Activated CD4-positive, alpha-beta T cell treated with anti-CD3 and anti-CD28 coated beads for 36 hours (primary cell): ENCODE results near the gene PCK1. TPM values are rescaled to one million over a fixed set of nuclear protein-coding genes. Genes with fewer than 3 reads are reported as not detected.
"Not testable (repeated sequence)": the region's sequence is repeated elsewhere in the genome, so short reads cannot be mapped to it uniquely, and the experiment has no call there.

ENCODE experiments used
- ATAC-seq: fragments of 200-7000 bp; cut with Tn5 transposase; one replicate; pipeline ENCODE4 v1.10.0; 2021; ENCODE audit warnings: mild to moderate bottlenecking, moderate library complexity
- CTCF ChIA-PET: fragments of 350-600 bp; sonication (Branson Sonifier 250); formaldehyde crosslinking; loops from one replicate; lab custom pipeline; 2021; ENCODE audit warnings: antibody characterized with exemption; lab: Charles Lee
- POLR2A ChIA-PET: fragments of 350-600 bp; sonication (Branson Sonifier 250); formaldehyde crosslinking; loops from one replicate; lab custom pipeline; 2021; ENCODE audit warnings: antibody characterized with exemption, inconsistent platforms; lab: Charles Lee
- DNase-seq: peaks from one replicate; pipeline ENCODE4 v3.0.0-alpha.2; 2020
- H3K27ac Mint-ChIP-seq: one replicate; pipeline ENCODE4 v1.8.0; 2021; ENCODE audit warnings: mixed read lengths
- H3K27me3 Mint-ChIP-seq: one replicate; pipeline ENCODE4 v1.8.0; 2021; ENCODE audit warnings: mixed read lengths
- H3K36me3 Mint-ChIP-seq: one replicate; pipeline ENCODE4 v1.8.0; 2021; ENCODE audit warnings: low read depth, mixed read lengths
- H3K4me1 Mint-ChIP-seq: one replicate; pipeline ENCODE4 v1.8.0; 2021; ENCODE audit warnings: mixed read lengths
- H3K4me3 Mint-ChIP-seq: one replicate; pipeline ENCODE4 v1.8.0; 2021; ENCODE audit warnings: mild to moderate bottlenecking, moderate library complexity, mixed read lengths
- H3K9me3 Mint-ChIP-seq: one replicate; pipeline ENCODE4 v1.8.0; 2021; ENCODE audit warnings: low read depth, mixed read lengths
- intact Hi-C, 2 experiments: fragments of 100-400 bp; cut with DNase I in 1 of 2; cut with micrococcal nuclease in 1 of 2; formaldehyde crosslinking; loops; one replicate each; pipeline versions ENCODE4 v1.14.2 to v1.15.1; 2022 to 2024; cut with DNase I, micrococcal nuclease
- total RNA-seq, 2 experiments: library from RNA; stranded (reverse); gene quantifications; one replicate each; pipeline ENCODE4 v1.2.3, GENCODE V29; 2021

The PCK1 gene
- total RNA-seq: not detected

- Mint-ChIP-seq H3K27ac (no peak within 1 kb of the TSS), H3K4me3 (no peak within 1 kb of the TSS), H3K9me3 (no peaks in the 10 kb centered on the region), H3K4me1 (no peaks in the 10 kb centered on the region), H3K36me3 (no peaks in the 10 kb centered on the region), H3K27me3 (peaks cover 28% of the 10 kb centered on the region)
- ChIA-PET CTCF (interaction anchor here (0.5 to 0.6 kb wide), 2 partner anchors 55 to 622 kb away, joined by 3 read pairs; no protein-coding TSS in a partner anchor), POLR2A (no interaction called here)
- intact Hi-C loops: no loop called here
- ATAC-seq (no peak), DNase-seq (no peak)
Observed at GRCh38 chr20:57560554-57561355, at the start of gene PCK1. Gene PCK1 (plus strand): TSS chr20:57561110. CDS start chr20:57561412, 302 bp downstream.

- intact Hi-C loops: loop anchor here (5.0 to 10.0 kb wide), 4 partner anchors 573 to 703 kb away; no protein-coding TSS in a partner anchor
- CTCF ChIA-PET: interaction anchor here (1.9 kb wide), 1 partner anchor 14 kb away, joined by 5 read pairs; no protein-coding TSS in a partner anchor
Observed at GRCh38 chr20:57511709-57512108, 49.2 kb upstream of the PCK1 start.

GRCh38 chr20:57512432-57512831, 48.5 kb upstream of the PCK1 start:
- H3K9me3 Mint-ChIP-seq: no peaks in the 10 kb centered on the region
- intact Hi-C loops: loop anchor here (5.0 to 10.0 kb wide), 4 partner anchors 572 to 702 kb away; no protein-coding TSS in a partner anchor
- DNase-seq (no peak), ATAC-seq (no peak)
- H3K4me3 Mint-ChIP-seq: no peak overlapping the region
- POLR2A ChIA-PET: no interaction called here
- H3K27ac Mint-ChIP-seq: no peak overlapping the region
- H3K36me3 Mint-ChIP-seq: no peaks in the 10 kb centered on the region
- no peaks in the 10 kb centered on the region for H3K4me1 Mint-ChIP-seq
- H3K27me3 Mint-ChIP-seq: peaks cover 9% of the 10 kb centered on the region
- CTCF ChIA-PET: interaction anchor here (2.2 kb wide), 1 partner anchor 14 kb away, joined by 6 read pairs; no protein-coding TSS in a partner anchor

More at GRCh38 chr20:57511709-57512108, 49.2 kb upstream of the PCK1 start:
- ATAC-seq, H3K4me3 Mint-ChIP-seq, H3K27ac Mint-ChIP-seq, POLR2A ChIA-PET, H3K36me3 Mint-ChIP-seq, H3K4me1 Mint-ChIP-seq, H3K27me3 Mint-ChIP-seq, DNase-seq, H3K9me3 Mint-ChIP-seq: not testable (repeated sequence)

- DNase-seq (no peak), ATAC-seq (peak; percentile 26)
- H3K27ac Mint-ChIP-seq: no peak overlapping the region
- no peaks in the 10 kb centered on the region for H3K4me1 Mint-ChIP-seq
- intact Hi-C loops: loop anchor here (5.0 to 10.0 kb wide), 4 partner anchors 572 to 702 kb away; no protein-coding TSS in a partner anchor
- ChIA-PET CTCF (interaction anchor here (0.8 to 2.2 kb wide), 3 partner anchors 15 to 697 kb away, joined by 3 to 6 read pairs (median 4); no protein-coding TSS in a partner anchor), POLR2A (no interaction called here)
- peaks cover 9% of the 10 kb centered on the region for H3K27me3 Mint-ChIP-seq
- H3K4me3 Mint-ChIP-seq: no peak overlapping the region
- no peaks in the 10 kb centered on the region for H3K9me3 Mint-ChIP-seq
- no peaks in the 10 kb centered on the region for H3K36me3 Mint-ChIP-seq
Observed at GRCh38 chr20:57513199-57513598, 47.7 kb upstream of the PCK1 start.

- Mint-ChIP-seq H3K4me3 (no peak overlapping the region), H3K36me3 (no peaks in the 10 kb centered on the region), H3K27me3 (peaks cover 7% of the 10 kb centered on the region), H3K27ac (no peak overlapping the region), H3K4me1 (no peaks in the 10 kb centered on the region), H3K9me3 (no peaks in the 10 kb centered on the region)
- ChIA-PET CTCF (interaction anchor here (1.5 kb wide), 1 partner anchor 696 kb away, joined by 4 read pairs; no protein-coding TSS in a partner anchor), POLR2A (no interaction called here)
- ATAC-seq (no peak), DNase-seq (peak; percentile 56)
- intact Hi-C loops: loop anchor here (1.0 to 10.0 kb wide), 5 partner anchors 80 to 700 kb away; no protein-coding TSS in a partner anchor
Observed at GRCh38 chr20:57514273-57514751, 46.6 kb upstream of the PCK1 start.

- intact Hi-C loops: loop anchor here (10.0 kb wide), 3 partner anchors 567 to 697 kb away; no protein-coding TSS in a partner anchor
- ATAC-seq (no peak), DNase-seq (no peak)
- CTCF ChIA-PET: interaction anchor here (0.6 kb wide), 1 partner anchor 50 kb away, joined by 4 read pairs; no protein-coding TSS in a partner anchor
- Mint-ChIP-seq H3K36me3 (no peaks in the 10 kb centered on the region), H3K4me3 (no peak overlapping the region), H3K27me3 (peaks cover 4% of the 10 kb centered on the region), H3K9me3 (no peaks in the 10 kb centered on the region), H3K4me1 (peaks cover 6% of the 10 kb centered on the region), H3K27ac (no peak overlapping the region)
- POLR2A ChIA-PET: no interaction called here
Observed at GRCh38 chr20:57517904-57518303, 43.0 kb upstream of the PCK1 start.

- no peaks in the 10 kb centered on the region for H3K9me3 Mint-ChIP-seq
- ATAC-seq (peak; percentile 88), DNase-seq (peak; percentile 34)
- peaks cover 10% of the 10 kb centered on the region for H3K4me1 Mint-ChIP-seq
- peak overlapping the region; percentile 51 for H3K27ac Mint-ChIP-seq
- ChIA-PET POLR2A (no interaction called here), CTCF (interaction anchor here (0.7 kb wide), 1 partner anchor 74 kb away, joined by 3 read pairs; no protein-coding TSS in a partner anchor)
- H3K27me3 Mint-ChIP-seq: no peaks in the 10 kb centered on the region
- H3K4me3 Mint-ChIP-seq: no peak overlapping the region
- no peaks in the 10 kb centered on the region for H3K36me3 Mint-ChIP-seq
- intact Hi-C loops: no loop called here
Observed at GRCh38 chr20:57522380-57523140, 38.4 kb upstream of the PCK1 start.

GRCh38 chr20:57523782-57524181, 37.1 kb upstream of the PCK1 start:
- H3K4me1 Mint-ChIP-seq: peaks cover 10% of the 10 kb centered on the region
- no peaks in the 10 kb centered on the region for H3K36me3 Mint-ChIP-seq
- H3K27ac Mint-ChIP-seq: no peak overlapping the region
- ATAC-seq: no peak
- no peak for DNase-seq
- no peaks in the 10 kb centered on the region for H3K9me3 Mint-ChIP-seq
- intact Hi-C loops: no loop called here
- H3K27me3 Mint-ChIP-seq: no peaks in the 10 kb centered on the region
- CTCF ChIA-PET: no interaction called here
- no peak overlapping the region for H3K4me3 Mint-ChIP-seq
- POLR2A ChIA-PET: no interaction called here

GRCh38 chr20:57524511-57525176, 36.3 kb upstream of the PCK1 start, which contains the start of gene CTCFL:
Gene CTCFL (minus strand): TSS chr20:57525140. CDS start chr20:57524205, 935 bp downstream.
- Mint-ChIP-seq H3K4me3 (no peak within 1 kb of the TSS), H3K4me1 (peaks cover 10% of the 10 kb centered on the region), H3K36me3 (no peaks in the 10 kb centered on the region), H3K9me3 (no peaks in the 10 kb centered on the region), H3K27me3 (no peaks in the 10 kb centered on the region), H3K27ac (no peak within 1 kb of the TSS)
- DNase-seq: no peak
- no peak for ATAC-seq
- intact Hi-C loops: no loop called here
- ChIA-PET POLR2A (no interaction called here), CTCF (no interaction called here)

GRCh38 chr20:57525328-57526086, 35.4 kb upstream of the PCK1 start:
- ATAC-seq (no peak), DNase-seq (no peak)
- no peak overlapping the region for H3K27ac Mint-ChIP-seq
- no peak overlapping the region for H3K4me3 Mint-ChIP-seq
- no peaks in the 10 kb centered on the region for H3K9me3 Mint-ChIP-seq
- intact Hi-C loops: no loop called here
- ChIA-PET CTCF (no interaction called here), POLR2A (no interaction called here)
- no peaks in the 10 kb centered on the region for H3K36me3 Mint-ChIP-seq
- peaks cover 10% of the 10 kb centered on the region for H3K4me1 Mint-ChIP-seq
- no peaks in the 10 kb centered on the region for H3K27me3 Mint-ChIP-seq
